H1 (cell line): Measurements from ENCODE around the gene MCEE. TPM values are rescaled to one million over a fixed set of nuclear protein-coding genes. Genes with fewer than 3 reads are reported as not detected.

ENCODE experiments used
- ASH2L ChIP-seq: fragments of 200-600, 300-600 bp; sonication (generic); IDR thresholded peaks from one replicate; pipeline ENCODE4 v1.7.1; 2017; ENCODE audit warnings: low read length
- CHD1 ChIP-seq: IDR thresholded peaks from 2 replicates; pipeline ENCODE4 v1.6.1; 2012; ENCODE audit warnings: low read depth, low read length, improper control_type of control experiment
- CREB1 ChIP-seq: IDR thresholded peaks from 2 replicates; pipeline ENCODE4 v1.6.1; 2012; ENCODE audit warnings: inconsistent platforms
- EP300 ChIP-seq, 2 experiments: IDR thresholded peaks; 1 replicate in 1 of 2; 2 replicates in 1 of 2; pipeline ENCODE4 v1.6.1; 2011 to 2012; ENCODE audit warnings: low read depth in 2 of 2, low read length in 2 of 2, mild to moderate bottlenecking in 2 of 2, borderline replicate concordance in 1 of 2, inconsistent platforms in 1 of 2, moderate library complexity in 1 of 2
- FOSL1 ChIP-seq: IDR thresholded peaks from 2 replicates; pipeline ENCODE4 v1.6.1; 2011; ENCODE audit warnings: mild to moderate bottlenecking, low read depth, low read length, moderate library complexity; ENCODE audit not compliant: insufficient read depth
- GTF2F1 ChIP-seq: IDR thresholded peaks from 2 replicates; pipeline ENCODE4 v1.6.1; 2012; ENCODE audit warnings: low read depth, low read length, improper control_type of control experiment, borderline replicate concordance
- HDAC6 ChIP-seq: IDR thresholded peaks from one replicate; pipeline ENCODE4 v1.7.1; 2012; ENCODE audit warnings: low read depth, mild to moderate bottlenecking, inconsistent platforms, low read length, moderate library complexity
- KDM4A ChIP-seq: IDR thresholded peaks from one replicate; pipeline ENCODE4 v1.7.1; 2012; ENCODE audit warnings: low read depth, mild to moderate bottlenecking, moderate library complexity, low read length, inconsistent platforms; ENCODE audit not compliant: severe bottlenecking
- KDM5A ChIP-seq: fragments of 200-600 bp; IDR thresholded peaks from 2 replicates; pipeline ENCODE4 v1.7.1; 2012; ENCODE audit warnings: mild to moderate bottlenecking, low read length, inconsistent platforms, mixed read lengths
- MAFK ChIP-seq: IDR thresholded peaks from 2 replicates; pipeline ENCODE4 v1.6.1; 2012; ENCODE audit warnings: low read depth, mild to moderate bottlenecking, improper control_type of control experiment, low read length
- NRF1 ChIP-seq: IDR thresholded peaks from 2 replicates; pipeline ENCODE4 v1.6.1; 2011; ENCODE audit warnings: mild to moderate bottlenecking, low read depth, low read length, improper control_type of control experiment
- RNF2 ChIP-seq: fragments of 200-900, 300-1000 bp; sonication (generic); IDR thresholded peaks from 2 replicates; pipeline ENCODE4 v1.7.1; 2016; ENCODE audit warnings: borderline replicate concordance, low read depth, mild to moderate bottlenecking, antibody characterized with exemption, low read length; ENCODE audit not compliant: poor library complexity, severe bottlenecking; ENCODE audit errors: missing control alignments
- SAP30 ChIP-seq: fragments of 300-600 bp; sonication (generic); IDR thresholded peaks from 2 replicates; pipeline ENCODE4 v1.7.1; 2012; ENCODE audit warnings: low read length, moderate library complexity, mild to moderate bottlenecking, inconsistent platforms; ENCODE audit not compliant: insufficient read depth, insufficient replicate concordance
- SIN3A ChIP-seq, 2 experiments: IDR thresholded peaks in 1 of 2; conservative IDR thresholded peaks in 1 of 2; 2 replicates each; pipeline ENCODE4 v1.6.1; 2011 to 2012; ENCODE audit warnings: low read length in 2 of 2, improper control_type of control experiment in 1 of 2, low read depth in 1 of 2, mild to moderate bottlenecking in 1 of 2
- SIRT6 ChIP-seq: IDR thresholded peaks from one replicate; pipeline ENCODE4 v1.7.1; 2012; ENCODE audit warnings: low read length, inconsistent platforms
- SIX5 ChIP-seq: IDR thresholded peaks from 2 replicates; pipeline ENCODE4 v1.6.1; 2011; ENCODE audit warnings: mild to moderate bottlenecking, low read depth, low read length
- SP1 ChIP-seq: IDR thresholded peaks from 2 replicates; pipeline ENCODE4 v1.6.1; 2011; ENCODE audit warnings: low read depth, low read length
- SRF ChIP-seq: IDR thresholded peaks from 2 replicates; pipeline ENCODE4 v1.6.1; 2011; ENCODE audit warnings: mild to moderate bottlenecking, low read depth, low read length, moderate library complexity
- TAF7 ChIP-seq: optimal IDR thresholded peaks from 2 replicates; pipeline ENCODE3; 2011; ENCODE audit warnings: low read depth, mild to moderate bottlenecking, inconsistent platforms, low read length, moderate library complexity, borderline replicate concordance
- TEAD4 ChIP-seq: IDR thresholded peaks from 2 replicates; pipeline ENCODE4 v1.6.1; 2012; ENCODE audit warnings: low read depth, low read length, inconsistent platforms, mixed read lengths
- YY1 ChIP-seq: IDR thresholded peaks from 2 replicates; pipeline ENCODE4 v1.6.1; 2011; ENCODE audit warnings: low read depth, mild to moderate bottlenecking, low read length
- ZNF274 ChIP-seq: IDR thresholded peaks from 2 replicates; pipeline ENCODE4 v1.7.0; 2012; ENCODE audit warnings: low read length, borderline replicate concordance; ENCODE audit errors: extremely low read depth
- polyA plus RNA-seq, 7 experiments: library from polyadenylated mRNA; depleted of rRNA in 3 of 7; stranded (reverse) in 5 of 7; unstranded in 2 of 7; fragments of >200 nt in 5 of 7; fragments of 200-250 nt in 2 of 7; gene quantifications; 1 replicate in 5 of 7; 2 replicates in 1 of 7; 4 replicates in 1 of 7; pipeline versions ENCODE4 v1.2.1 to v1.2.3, GENCODE V29; 2011 to 2013; ENCODE audit warnings: missing spikeins in 2 of 7, mixed read lengths in 2 of 7
- total RNA-seq: library from RNA; stranded (reverse); fragmentation: NEBNext Ultra II Directional; extraction: Animal tissue kit (Norgen Biotek cat#: 25700); gene quantifications from 2 replicates; pipeline ENCODE4 v1.2.1, GENCODE V29; 2021
- TF ChIP-seq, protein P1 (sequence below): IDR thresholded peaks from 2 replicates; pipeline ENCODE4 v1.6.1; 2012; ENCODE audit warnings: inconsistent platforms
- TF ChIP-seq, protein P2 (sequence below), 3 experiments: IDR thresholded peaks; 1 replicate in 2 of 3; 2 replicates in 1 of 3; pipeline versions ENCODE4 v1.5.1 to v1.6.1; 2011; ENCODE audit warnings: low read length in 3 of 3, mild to moderate bottlenecking in 3 of 3, inconsistent platforms in 2 of 3, low read depth in 1 of 3, moderate library complexity in 1 of 3; ENCODE audit not compliant: insufficient read depth in 1 of 3; ENCODE audit errors: control extremely low read depth in 1 of 3

MCEE gene
- total and polyA plus RNA-seq, 2 of the 8 experiments (the other 6 are each of a cell fraction or from before 2014, with no cell fraction given), result 7.3 to 14.1 TPM

DNA sequence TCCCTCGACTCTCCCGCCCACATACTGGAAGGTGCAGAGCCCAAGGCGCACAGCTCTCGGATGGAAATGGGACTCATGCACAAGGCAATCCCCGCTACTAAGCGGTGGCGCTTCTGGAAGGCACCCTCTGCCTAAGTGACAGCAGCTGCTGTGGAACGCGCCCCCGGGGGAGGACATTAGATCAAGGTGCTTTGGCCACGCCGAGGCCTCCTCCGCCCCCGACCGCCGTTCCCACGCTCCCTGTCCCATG, 202 bp downstream of the MCEE start (continued):
- TF ChIP-seq, protein P1, sequence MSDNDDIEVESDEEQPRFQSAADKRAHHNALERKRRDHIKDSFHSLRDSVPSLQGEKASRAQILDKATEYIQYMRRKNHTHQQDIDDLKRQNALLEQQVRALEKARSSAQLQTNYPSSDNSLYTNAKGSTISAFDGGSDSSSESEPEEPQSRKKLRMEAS, result peak; percentile 38
- TF ChIP-seq CREB1 (no peak), SIRT6 (no peak), ZNF274 (no peak), TEAD4 (no peak), SIX5 (no peak), FOSL1 (no peak), SRF (no peak), MAFK (no peak), TAF7 (no peak), ASH2L (peak; percentile 85), RNF2 (no peak), NRF1 (no peak), GTF2F1 (peak; percentile 30; the same call in 1 of the 2 replicates), KDM4A (peak; percentile 91), EP300 (IDR thresholded peaks at IDR 0.05; ENCODE audit: borderline replicate concordance in 1 of 2, low read depth in 2 of 2, low read length in 2 of 2) (no peak), SIN3A (conservative IDR thresholded peaks at IDR 0.05 in 1 of 2, IDR thresholded peaks at IDR 0.05 in 1 of 2; ENCODE audit: low read depth in 1 of 2, low read length in 2 of 2) (no peak), SAP30 (peak; percentile 54), HDAC6 (no peak), YY1 (no peak), SP1 (no peak), CHD1 (no peak), KDM5A (no peak)
- TF ChIP-seq, protein P2, sequence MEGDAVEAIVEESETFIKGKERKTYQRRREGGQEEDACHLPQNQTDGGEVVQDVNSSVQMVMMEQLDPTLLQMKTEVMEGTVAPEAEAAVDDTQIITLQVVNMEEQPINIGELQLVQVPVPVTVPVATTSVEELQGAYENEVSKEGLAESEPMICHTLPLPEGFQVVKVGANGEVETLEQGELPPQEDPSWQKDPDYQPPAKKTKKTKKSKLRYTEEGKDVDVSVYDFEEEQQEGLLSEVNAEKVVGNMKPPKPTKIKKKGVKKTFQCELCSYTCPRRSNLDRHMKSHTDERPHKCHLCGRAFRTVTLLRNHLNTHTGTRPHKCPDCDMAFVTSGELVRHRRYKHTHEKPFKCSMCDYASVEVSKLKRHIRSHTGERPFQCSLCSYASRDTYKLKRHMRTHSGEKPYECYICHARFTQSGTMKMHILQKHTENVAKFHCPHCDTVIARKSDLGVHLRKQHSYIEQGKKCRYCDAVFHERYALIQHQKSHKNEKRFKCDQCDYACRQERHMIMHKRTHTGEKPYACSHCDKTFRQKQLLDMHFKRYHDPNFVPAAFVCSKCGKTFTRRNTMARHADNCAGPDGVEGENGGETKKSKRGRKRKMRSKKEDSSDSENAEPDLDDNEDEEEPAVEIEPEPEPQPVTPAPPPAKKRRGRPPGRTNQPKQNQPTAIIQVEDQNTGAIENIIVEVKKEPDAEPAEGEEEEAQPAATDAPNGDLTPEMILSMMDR (IDR thresholded peaks at IDR 0.05; ENCODE audit: control extremely low read depth in 1 of 3, insufficient read depth in 1 of 3, low read depth in 1 of 3, low read length in 3 of 3), result no peak
